Karpas-422 (cell line): ENCODE measurements around the gene TMEM229B. TPM values are rescaled to one million over a fixed set of nuclear protein-coding genes. Genes with fewer than 3 reads are reported as not detected.
A peak's percentile ranks its signal among the peaks of the same experiment; 100 is the strongest.

ENCODE experiments used
- DNase-seq: peaks from one replicate; pipeline ENCODE4 v3.0.0-alpha.2; 2015
- H2AFZ ChIP-seq: fragments of 200-600 bp; sonication (generic); 2 replicates; pipeline ENCODE4 v1.6.1; 2014; ENCODE audit warnings: antibody characterized with exemption, low read length, mixed read lengths
- H3K27ac ChIP-seq: fragments of 200-600 bp; sonication (generic); 2 replicates; pipeline ENCODE4 v1.5.1; 2014; ENCODE audit warnings: mild to moderate bottlenecking, low read length, moderate library complexity
- H3K27me3 ChIP-seq: fragments of 200-600 bp; sonication (generic); 2 replicates; pipeline ENCODE4 v1.6.1; 2014; ENCODE audit warnings: low read length, mixed read lengths
- H3K36me3 ChIP-seq: fragments of 200-600 bp; sonication (generic); 2 replicates; pipeline ENCODE4 v1.6.1; 2014; ENCODE audit warnings: low read length, mixed read lengths; ENCODE audit not compliant: insufficient read depth
- H3K4me1 ChIP-seq: fragments of 200-600 bp; sonication (generic); 2 replicates; pipeline ENCODE4 v1.6.1; 2014; ENCODE audit warnings: mild to moderate bottlenecking, low read length, mixed read lengths
- H3K4me2 ChIP-seq: fragments of 200-600 bp; sonication (generic); 2 replicates; pipeline ENCODE4 v1.6.1; 2014; ENCODE audit warnings: low read length, low read depth, mild to moderate bottlenecking; ENCODE audit not compliant: poor library complexity, severe bottlenecking
- H3K4me3 ChIP-seq: fragments of 200-600 bp; sonication (generic); 2 replicates; pipeline ENCODE4 v1.5.1; 2014; ENCODE audit warnings: mild to moderate bottlenecking, antibody characterized with exemption, low read length, mixed read lengths
- H3K79me2 ChIP-seq: fragments of 200-600 bp; sonication (generic); 2 replicates; pipeline ENCODE4 v1.6.1; 2014; ENCODE audit warnings: mild to moderate bottlenecking, low read length, mixed read lengths
- H3K9ac ChIP-seq: fragments of 200-600 bp; sonication (generic); 2 replicates; pipeline ENCODE4 v1.6.0; 2014; ENCODE audit warnings: low read length
- H3K9me2 ChIP-seq: fragments of 200-600 bp; sonication (generic), shearing (Covaris generic); replicated peaks from 2 replicates; pipeline ENCODE4 v1.6.0; 2014; ENCODE audit warnings: mild to moderate bottlenecking, low read length, moderate library complexity; ENCODE audit not compliant: insufficient read depth
- H3K9me3 ChIP-seq: fragments of 300-700, 200-600 bp; sonication (generic); 2 replicates; pipeline ENCODE4 v1.6.1; 2014; ENCODE audit warnings: low read length, mixed read lengths
- H4K20me1 ChIP-seq: fragments of 200-600 bp; sonication (generic); 2 replicates; pipeline ENCODE4 v1.6.1; 2014; ENCODE audit warnings: mild to moderate bottlenecking, antibody characterized with exemption, low read length, low read depth; ENCODE audit not compliant: insufficient read depth
- total RNA-seq: library from RNA; depleted of rRNA; stranded (reverse); fragments of >200 nt; shearing (Covaris generic); gene quantifications from 2 replicates; pipeline ENCODE4 v1.2.3, GENCODE V29; 2014; ENCODE audit warnings: low replicate concordance

Gene TMEM229B
- total RNA-seq, 1 experiment from 2014 or later = 60.2 TPM

DNA sequence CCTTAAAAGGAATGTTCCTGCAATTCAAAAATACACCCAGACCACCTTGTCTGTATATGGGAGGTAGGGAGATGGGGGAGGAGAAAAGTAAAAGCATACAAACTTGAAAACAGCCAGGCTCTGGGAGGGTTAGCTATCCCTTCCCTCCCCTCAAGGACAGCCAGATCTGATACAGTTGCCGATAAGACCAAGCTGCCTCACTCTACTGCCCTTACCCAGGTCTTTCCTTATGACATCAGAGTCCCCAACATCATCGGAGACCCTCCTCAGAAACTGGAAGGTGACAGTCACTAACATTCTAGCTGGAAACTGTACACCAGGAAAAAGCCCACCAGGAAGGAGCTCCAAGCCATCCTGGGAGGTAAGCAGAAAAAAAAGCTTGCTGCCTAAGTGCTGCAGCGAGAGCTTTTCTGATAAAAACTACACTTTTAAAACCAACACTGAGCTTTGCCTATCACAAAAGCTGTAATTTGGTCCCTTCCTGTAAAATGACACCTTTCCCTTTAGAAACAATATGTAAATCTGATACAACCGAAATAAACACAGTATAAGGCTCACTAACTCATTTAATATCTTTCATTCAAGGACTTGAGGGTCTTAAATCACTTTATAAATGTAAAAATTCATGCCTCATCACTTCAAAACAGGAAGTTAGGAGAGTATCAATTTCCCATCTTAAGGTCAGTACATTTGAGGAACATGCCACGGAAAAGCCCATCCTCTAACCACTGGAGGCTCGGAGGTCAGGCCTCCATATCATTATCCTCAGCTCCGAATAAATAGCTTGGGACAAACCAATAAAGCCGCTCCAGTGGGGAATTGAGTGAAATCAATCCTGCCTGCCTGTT, 24.2 kb upstream of the TMEM229B start:
- Histone ChIP-seq H3K27ac (peak overlapping the region; percentile 91), H3K9ac (peak overlapping the region; percentile 87), H3K27me3 (no peaks in the 10 kb centered on the region), H3K4me2 (peak overlapping the region; percentile 78), H2AFZ (no peak overlapping the region), H3K9me2 (no peaks in the 10 kb centered on the region), H3K9me3 (no peaks in the 10 kb centered on the region), H4K20me1 (no peaks in the 10 kb centered on the region), H3K4me1 (peaks cover 63% of the 10 kb centered on the region), H3K79me2 (peaks cover 59% of the 10 kb centered on the region), H3K4me3 (peak overlapping the region; percentile 79), H3K36me3 (no peaks in the 10 kb centered on the region)
- peak; percentile 87 for DNase-seq

DNA sequence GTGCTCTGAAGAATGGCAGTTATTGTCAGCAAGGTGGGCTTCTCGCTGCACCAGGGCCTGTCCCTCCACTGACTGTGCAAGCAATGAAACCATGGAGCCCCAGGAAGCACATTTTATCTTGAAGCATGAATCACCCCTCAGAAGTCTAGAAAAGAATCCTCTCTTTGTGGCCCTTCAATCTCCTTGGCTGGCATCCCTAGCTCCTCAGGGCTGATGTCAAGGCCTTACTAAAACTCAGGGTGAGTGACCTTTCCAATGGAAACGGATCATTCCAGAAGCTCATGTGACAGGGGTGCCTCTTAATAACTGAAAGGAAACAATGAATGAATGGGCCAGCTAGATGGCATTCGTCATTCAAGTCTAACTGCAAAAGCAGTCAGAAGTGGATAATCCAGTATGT, 22.3 kb upstream of the TMEM229B start:
- Histone ChIP-seq H3K36me3 (no peaks in the 10 kb centered on the region), H3K9me2 (no peaks in the 10 kb centered on the region), H3K79me2 (peaks cover 71% of the 10 kb centered on the region), H3K4me1 (peaks cover 46% of the 10 kb centered on the region), H2AFZ (no peak overlapping the region), H3K4me3 (no peak overlapping the region), H3K27ac (peak overlapping the region; percentile 91; the same call in 1 of the 2 replicates), H3K4me2 (no peak overlapping the region), H3K9me3 (no peaks in the 10 kb centered on the region), H3K27me3 (no peaks in the 10 kb centered on the region), H3K9ac (no peak overlapping the region), H4K20me1 (no peaks in the 10 kb centered on the region)
- no peak for DNase-seq

DNA sequence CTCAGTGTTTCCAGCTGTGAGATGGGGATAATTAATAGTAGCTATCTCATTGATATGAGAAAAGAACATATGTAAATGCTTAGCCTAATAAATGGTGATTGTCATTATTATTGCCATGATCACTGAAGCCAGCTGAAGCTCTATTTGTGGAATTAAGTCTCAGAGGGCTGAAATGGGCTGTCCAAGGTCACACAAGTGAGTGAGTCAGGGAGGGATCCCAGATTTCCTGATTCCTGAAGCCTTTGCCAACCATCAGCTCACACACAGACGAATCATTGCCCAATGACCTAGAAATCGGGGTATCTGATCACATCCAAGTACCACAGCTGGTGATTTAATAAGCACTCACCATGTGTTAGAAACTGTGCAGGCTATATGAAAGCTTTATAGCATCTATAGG, 21.6 kb upstream of the TMEM229B start:
- Histone ChIP-seq H4K20me1 (no peaks in the 10 kb centered on the region), H3K79me2 (peaks cover 71% of the 10 kb centered on the region), H3K4me3 (no peak overlapping the region), H3K27me3 (no peaks in the 10 kb centered on the region), H2AFZ (no peak overlapping the region), H3K36me3 (peaks cover 2% of the 10 kb centered on the region; the same call in 1 of the 2 replicates), H3K4me1 (peaks cover 41% of the 10 kb centered on the region), H3K27ac (0 out of 2 replicates have a peak overlapping the region, but pooled peaks have one; percentile 91), H3K4me2 (no peak overlapping the region), H3K9ac (no peak overlapping the region), H3K9me2 (no peaks in the 10 kb centered on the region), H3K9me3 (no peaks in the 10 kb centered on the region)
- no peak for DNase-seq

DNA sequence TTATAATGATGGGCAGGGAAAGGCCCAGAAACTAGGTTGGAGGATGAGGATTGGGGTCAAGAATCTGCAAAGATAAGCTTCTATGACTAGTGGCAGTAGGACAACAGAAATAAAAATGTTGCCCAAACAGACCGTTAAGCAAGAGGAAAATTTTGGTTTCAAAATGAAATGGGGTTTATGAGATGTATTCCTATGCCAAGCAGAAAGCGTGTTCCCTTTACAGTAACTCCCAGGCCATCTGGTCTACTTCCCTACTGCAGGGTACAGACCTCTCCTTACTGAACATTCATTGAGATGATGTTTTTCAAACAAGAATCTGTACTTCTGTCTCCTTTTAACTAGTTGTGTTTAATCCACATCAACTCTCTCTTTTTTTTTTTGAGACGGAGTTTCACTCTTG, 20.4 kb upstream of the TMEM229B start:
- peaks cover 66% of the 10 kb centered on the region for H3K79me2 ChIP-seq
- no peak for DNase-seq
- H4K20me1 ChIP-seq = no peaks in the 10 kb centered on the region
- H3K27me3 ChIP-seq = no peaks in the 10 kb centered on the region
- no peak overlapping the region for H2AFZ ChIP-seq
- no peaks in the 10 kb centered on the region for H3K9me3 ChIP-seq
- H3K4me3 ChIP-seq = no peak overlapping the region
- H3K27ac ChIP-seq = no peak overlapping the region
- H3K9ac ChIP-seq = no peak overlapping the region
- H3K9me2 ChIP-seq = no peaks in the 10 kb centered on the region
- H3K4me2 ChIP-seq = no peak overlapping the region
- H3K4me1 ChIP-seq = peaks cover 36% of the 10 kb centered on the region
- peaks cover 2% of the 10 kb centered on the region; the same call in 1 of the 2 replicates for H3K36me3 ChIP-seq

DNA sequence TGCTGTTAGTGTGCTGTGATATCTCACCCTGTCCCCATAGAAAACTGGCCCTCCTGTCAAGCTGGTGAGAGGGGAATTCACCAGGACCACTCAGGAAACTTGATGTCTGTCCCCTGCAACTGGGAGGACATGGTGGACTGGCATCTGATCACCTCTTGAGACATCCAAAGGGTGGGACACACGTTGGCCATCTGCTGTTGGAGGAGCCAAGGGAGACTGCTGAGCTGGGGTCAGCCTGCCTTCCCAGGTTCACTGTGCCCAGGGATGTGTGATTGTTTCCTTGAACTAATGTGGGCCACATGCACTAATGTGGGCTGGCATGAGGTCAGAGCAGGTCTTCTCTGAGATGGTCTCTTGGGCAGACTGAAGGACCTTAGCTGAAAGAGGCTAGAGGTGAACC, 16.7 kb upstream of the TMEM229B start:
- Histone ChIP-seq H2AFZ (no peak overlapping the region), H3K9me2 (no peaks in the 10 kb centered on the region), H3K27me3 (no peaks in the 10 kb centered on the region), H4K20me1 (no peaks in the 10 kb centered on the region), H3K36me3 (peaks cover 2% of the 10 kb centered on the region; the same call in 1 of the 2 replicates), H3K4me2 (no peak overlapping the region), H3K79me2 (peaks cover 33% of the 10 kb centered on the region), H3K9me3 (no peaks in the 10 kb centered on the region), H3K9ac (no peak overlapping the region), H3K27ac (no peak overlapping the region), H3K4me1 (no peaks in the 10 kb centered on the region), H3K4me3 (no peak overlapping the region)
- DNase-seq = no peak

DNA sequence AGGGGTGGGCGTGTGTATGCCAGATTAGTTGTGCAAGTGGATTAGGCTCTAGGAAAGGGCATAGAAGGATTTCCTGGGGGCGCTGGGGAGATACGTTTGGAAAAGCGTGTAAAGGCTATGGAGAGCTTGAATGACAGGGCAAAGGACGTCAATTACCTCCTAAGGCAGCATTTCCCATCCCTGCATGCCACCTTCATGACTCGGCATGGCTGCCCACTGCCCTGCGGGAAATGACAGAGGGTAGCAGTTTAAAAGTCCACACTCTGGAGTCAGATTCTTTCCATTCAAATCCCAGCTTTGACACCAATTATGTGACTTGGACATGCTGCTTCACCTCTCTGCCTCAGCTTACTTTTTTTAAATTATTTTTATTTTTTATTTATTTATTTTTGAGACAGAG, 14.8 kb upstream of the TMEM229B start:
- no peak overlapping the region for H2AFZ ChIP-seq
- no peaks in the 10 kb centered on the region for H3K4me1 ChIP-seq
- H3K9ac ChIP-seq = no peak overlapping the region
- H3K4me2 ChIP-seq = no peak overlapping the region
- no peak overlapping the region for H3K27ac ChIP-seq
- H3K9me2 ChIP-seq = no peaks in the 10 kb centered on the region
- H3K36me3 ChIP-seq = peaks cover 2% of the 10 kb centered on the region; the same call in 1 of the 2 replicates
- no peak for DNase-seq
- no peaks in the 10 kb centered on the region for H3K27me3 ChIP-seq
- H3K9me3 ChIP-seq = no peaks in the 10 kb centered on the region
- peaks cover 18% of the 10 kb centered on the region for H3K79me2 ChIP-seq
- H3K4me3 ChIP-seq = no peak overlapping the region
- no peaks in the 10 kb centered on the region for H4K20me1 ChIP-seq

DNA sequence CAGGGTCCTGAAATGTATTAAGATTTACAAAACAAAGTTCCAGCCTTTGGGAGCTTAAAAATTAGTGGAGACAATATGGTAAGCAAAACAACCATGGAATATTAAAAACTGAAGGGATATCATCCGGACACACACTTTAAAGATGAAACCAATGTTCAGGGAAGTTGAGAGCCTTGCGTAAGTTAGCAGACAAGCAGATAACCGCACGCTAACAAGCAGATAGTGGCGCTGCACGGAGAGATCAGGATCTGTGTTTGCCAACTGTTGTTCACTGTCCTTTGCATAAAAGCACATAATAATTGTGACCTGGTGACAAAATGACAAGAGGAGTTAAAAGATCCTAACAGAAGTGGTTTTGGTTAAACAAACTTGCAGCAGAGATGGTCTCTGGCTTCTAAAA, 14.3 kb upstream of the TMEM229B start:
- Histone ChIP-seq H3K9me3 (no peaks in the 10 kb centered on the region), H4K20me1 (no peaks in the 10 kb centered on the region), H3K9ac (no peak overlapping the region), H3K4me3 (no peak overlapping the region), H3K27ac (no peak overlapping the region), H3K4me2 (no peak overlapping the region), H3K9me2 (no peaks in the 10 kb centered on the region), H3K4me1 (no peaks in the 10 kb centered on the region), H3K36me3 (peaks cover 2% of the 10 kb centered on the region; the same call in 1 of the 2 replicates), H3K27me3 (no peaks in the 10 kb centered on the region), H2AFZ (no peak overlapping the region), H3K79me2 (peaks cover 13% of the 10 kb centered on the region)
- DNase-seq = no peak

DNA sequence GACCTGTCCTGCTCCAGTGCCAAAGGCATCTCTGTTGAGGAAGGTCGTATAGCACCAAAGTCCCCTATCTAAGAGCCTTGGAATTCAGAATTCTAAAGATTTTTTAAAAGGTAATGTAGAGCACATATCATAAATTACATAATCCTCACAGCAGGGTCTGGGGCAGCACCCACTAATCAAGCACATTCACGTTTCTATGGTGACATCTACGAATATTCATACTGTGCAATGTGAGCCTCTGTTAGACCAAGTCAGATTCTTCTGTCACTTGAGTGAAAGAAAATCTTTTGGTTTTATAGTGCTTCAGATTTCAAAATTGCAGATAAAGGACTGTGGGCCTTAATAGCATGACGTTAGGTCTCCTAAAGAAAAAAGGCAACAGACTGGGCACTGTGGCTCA, 13.1 kb upstream of the TMEM229B start:
- H3K27ac ChIP-seq = no peak overlapping the region
- H3K4me1 ChIP-seq = no peaks in the 10 kb centered on the region
- no peaks in the 10 kb centered on the region for H4K20me1 ChIP-seq

More for the DNA sequence above, 13.1 kb upstream of the TMEM229B start:
- no peaks in the 10 kb centered on the region for H3K27me3 ChIP-seq
- H3K4me2 ChIP-seq = no peak overlapping the region
- H3K9ac ChIP-seq = no peak overlapping the region
- no peak for DNase-seq
- peaks cover 2% of the 10 kb centered on the region; the same call in 1 of the 2 replicates for H3K36me3 ChIP-seq
- H3K9me2 ChIP-seq = no peaks in the 10 kb centered on the region
- no peak overlapping the region for H2AFZ ChIP-seq
- H3K4me3 ChIP-seq = no peak overlapping the region
- peaks cover 3% of the 10 kb centered on the region; the same call in 1 of the 2 replicates for H3K79me2 ChIP-seq
- no peaks in the 10 kb centered on the region for H3K9me3 ChIP-seq
